ENCODE results near the gene HTRA1. TPM values are rescaled to one million over a fixed set of nuclear protein-coding genes. Genes with fewer than 3 reads are reported as not detected.

Gene HTRA1
- polyA plus RNA-seq, 1 donor from 2014 or later, result 1.4 TPM

GRCh38 chr10:122441961-122442360 lies 19.4 kb upstream of the HTRA1 start:
- no peaks in the 10 kb centered on the region for H3K36me3 ChIP-seq (ENCODE audit: insufficient read depth, low read length)
- H3K4me2 ChIP-seq (ENCODE audit: low read length), result no peak overlapping the region
- TF ChIP-seq SMC3 (conservative IDR thresholded peaks at IDR 0.05; ENCODE audit: poor library complexity) (no peak), EZH2 (IDR thresholded peaks at IDR 0.05; ENCODE audit: borderline replicate concordance, insufficient read depth, low read length, poor library complexity, severe bottlenecking) (no peak), REST (IDR thresholded peaks at IDR 0.05; ENCODE audit: borderline replicate concordance) (no peak), RAD21 (conservative IDR thresholded peaks at IDR 0.05) (no peak), TAF1 (IDR thresholded peaks at IDR 0.05; ENCODE audit: low read depth) (no peak), MXI1 (conservative IDR thresholded peaks at IDR 0.05; ENCODE audit: poor library complexity, severe bottlenecking) (no peak), EP300 (conservative IDR thresholded peaks at IDR 0.05; ENCODE audit: poor library complexity, severe bottlenecking) (no peak), POLR2AphosphoS5 (IDR thresholded peaks at IDR 0.05) (no peak), CTCF (IDR thresholded peaks at IDR 0.05; ENCODE audit: poor library complexity, severe bottlenecking) (no peak)
- H3K9me2 ChIP-seq (ENCODE audit: insufficient read depth, low read length), result no peaks in the 10 kb centered on the region
- no peak overlapping the region for H3K27ac ChIP-seq (ENCODE audit: low read length)
- no peaks in the 10 kb centered on the region for H4K20me1 ChIP-seq (ENCODE audit: insufficient read depth)
- H3K27me3 ChIP-seq (ENCODE audit: insufficient read depth, low read depth, low read length), result no peaks in the 10 kb centered on the region
- H3K9me3 ChIP-seq (ENCODE audit: low read length), result peaks cover 5% of the 10 kb centered on the region
- H3K9ac ChIP-seq (ENCODE audit: low read length), result no peak overlapping the region
- no peak overlapping the region for H2AFZ ChIP-seq (ENCODE audit: low read depth, low read length)
- H3F3A ChIP-seq (ENCODE audit: insufficient read depth, low read length, poor library complexity, severe bottlenecking), result no peaks in the 10 kb centered on the region
- no peak overlapping the region for H3K4me3 ChIP-seq (ENCODE audit: low read length)
- H3K79me2 ChIP-seq (replicated peaks; ENCODE audit: insufficient read depth, low read length), result no peaks in the 10 kb centered on the region

- H4K20me1 ChIP-seq (ENCODE audit: insufficient read depth), result no peaks in the 10 kb centered on the region
- no peaks in the 10 kb centered on the region for H3K9me2 ChIP-seq (ENCODE audit: insufficient read depth, low read length)
- TF ChIP-seq TAF1 (IDR thresholded peaks at IDR 0.05; ENCODE audit: low read depth), result no peak
- TF ChIP-seq EZH2 (IDR thresholded peaks at IDR 0.05; ENCODE audit: borderline replicate concordance, insufficient read depth, low read length, poor library complexity, severe bottlenecking), result no peak
- TF ChIP-seq REST (IDR thresholded peaks at IDR 0.05; ENCODE audit: borderline replicate concordance), result no peak
- no peak for TF ChIP-seq CTCF (IDR thresholded peaks at IDR 0.05; ENCODE audit: poor library complexity, severe bottlenecking)
- TF ChIP-seq POLR2AphosphoS5 (IDR thresholded peaks at IDR 0.05), result no peak
- TF ChIP-seq EP300 (conservative IDR thresholded peaks at IDR 0.05; ENCODE audit: poor library complexity, severe bottlenecking), result no peak
- no peak for TF ChIP-seq MXI1 (conservative IDR thresholded peaks at IDR 0.05; ENCODE audit: poor library complexity, severe bottlenecking)
- TF ChIP-seq SMC3 (conservative IDR thresholded peaks at IDR 0.05; ENCODE audit: poor library complexity), result no peak
- TF ChIP-seq RAD21 (conservative IDR thresholded peaks at IDR 0.05), result no peak
- H3K9ac ChIP-seq (ENCODE audit: low read length), result no peak overlapping the region
- H3K36me3 ChIP-seq (ENCODE audit: insufficient read depth, low read length), result no peaks in the 10 kb centered on the region
- H3K4me3 ChIP-seq (ENCODE audit: low read length), result no peak overlapping the region
- no peaks in the 10 kb centered on the region for H3K79me2 ChIP-seq (replicated peaks; ENCODE audit: insufficient read depth, low read length)
- H3K9me3 ChIP-seq (ENCODE audit: low read length), result peaks cover 1% of the 10 kb centered on the region
- H3K27me3 ChIP-seq (ENCODE audit: insufficient read depth, low read depth, low read length), result no peaks in the 10 kb centered on the region
- no peak overlapping the region for H3K27ac ChIP-seq (ENCODE audit: low read length)
- no peak overlapping the region for H3K4me2 ChIP-seq (ENCODE audit: low read length)
- H3F3A ChIP-seq (ENCODE audit: insufficient read depth, low read length, poor library complexity, severe bottlenecking), result no peaks in the 10 kb centered on the region
- H2AFZ ChIP-seq (ENCODE audit: low read depth, low read length), result no peak overlapping the region
Measured at GRCh38 chr10:122445469-122445868, 15.9 kb upstream of the HTRA1 start.
